ENCODE data around the gene CACNA2D3.

The CACNA2D3 gene

DNA sequence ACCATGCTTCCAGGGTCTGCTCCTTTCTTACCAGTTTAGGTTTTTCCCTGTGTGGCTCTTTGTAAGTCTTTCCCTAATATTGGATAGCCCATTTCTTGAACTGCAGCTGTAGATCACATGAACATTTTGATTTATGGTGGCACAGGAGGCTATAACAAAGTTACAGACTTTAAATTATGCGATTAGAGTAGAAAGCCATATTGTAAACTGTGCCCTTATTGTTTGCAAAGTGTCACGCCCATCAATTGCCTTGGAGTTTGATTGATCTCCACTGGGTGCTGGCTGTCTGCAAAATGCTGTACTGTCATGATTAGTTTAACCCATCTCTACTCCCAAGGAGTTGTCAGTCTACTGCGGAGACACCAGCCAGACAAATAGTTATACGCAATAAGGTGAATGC, 110.3 kb downstream of the CACNA2D3 start:
- intact Hi-C loops (cut with micrococcal nuclease), result no loop called here

DNA sequence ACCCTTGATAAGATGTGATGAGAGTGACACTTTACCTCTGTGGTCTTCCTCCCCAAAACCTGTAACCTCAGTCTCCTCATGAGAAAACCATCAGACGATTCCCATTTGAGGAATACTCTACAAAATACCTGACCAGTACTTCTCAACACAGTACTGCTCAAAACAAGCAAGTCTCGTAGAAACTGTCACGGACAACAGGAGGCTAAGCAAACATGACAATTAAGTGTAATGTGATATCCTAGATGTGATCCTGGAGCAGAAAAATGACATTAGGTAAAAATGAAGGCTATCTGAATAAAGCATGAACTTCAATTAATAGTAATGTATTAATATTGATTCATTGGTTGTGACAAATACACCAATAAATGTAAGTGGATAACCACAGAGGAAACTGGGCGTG, 113.6 kb downstream of the CACNA2D3 start:
- no peaks in the 10 kb centered on the region for H3K36me3 Mint-ChIP-seq (ENCODE audit: low read depth)
- intact Hi-C loops (cut with micrococcal nuclease), result no loop called here

More for the DNA sequence above, 110.3 kb downstream of the CACNA2D3 start:
- peaks cover 2% of the 10 kb centered on the region for H3K27me3 Mint-ChIP-seq
- H3K4me1 Mint-ChIP-seq (ENCODE audit: low read depth), result no peaks in the 10 kb centered on the region
- no peaks in the 10 kb centered on the region for H3K36me3 Mint-ChIP-seq (ENCODE audit: low read depth)
- no peak overlapping the region for H3K27ac Mint-ChIP-seq
- H3K4me3 Mint-ChIP-seq, result no peak overlapping the region
- H3K9me3 Mint-ChIP-seq, result no peaks in the 10 kb centered on the region

DNA sequence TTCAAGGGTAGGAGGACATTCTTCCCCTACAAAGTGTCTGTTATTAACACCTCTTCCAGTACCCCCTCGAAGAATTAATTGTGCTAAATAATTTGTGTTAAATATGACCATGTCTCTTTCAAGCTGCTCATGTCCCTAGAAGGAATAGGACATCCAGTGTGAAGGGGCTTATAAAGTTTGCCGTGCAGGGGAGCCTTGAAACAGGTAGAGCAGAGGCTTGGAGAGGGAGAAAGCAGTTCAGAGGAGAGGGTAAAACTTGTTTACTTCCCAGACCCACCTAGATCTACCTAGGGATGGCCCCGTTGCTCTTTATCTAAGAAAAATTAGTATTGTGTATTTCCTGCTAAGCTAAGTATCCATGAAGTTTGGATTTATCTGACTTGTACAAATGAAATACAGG, 114.8 kb downstream of the CACNA2D3 start:
- Mint-ChIP-seq H3K27ac (no peak overlapping the region), H3K27me3 (peaks cover 3% of the 10 kb centered on the region), H3K4me1 (ENCODE audit: low read depth) (no peaks in the 10 kb centered on the region), H3K36me3 (ENCODE audit: low read depth) (no peaks in the 10 kb centered on the region), H3K4me3 (no peak overlapping the region), H3K9me3 (no peaks in the 10 kb centered on the region)
- intact Hi-C loops (cut with micrococcal nuclease), result no loop called here

More for the DNA sequence above, 113.6 kb downstream of the CACNA2D3 start:
- Mint-ChIP-seq H3K27me3 (peaks cover 3% of the 10 kb centered on the region), H3K27ac (no peak overlapping the region), H3K4me1 (ENCODE audit: low read depth) (no peaks in the 10 kb centered on the region), H3K4me3 (no peak overlapping the region), H3K9me3 (no peaks in the 10 kb centered on the region)

DNA sequence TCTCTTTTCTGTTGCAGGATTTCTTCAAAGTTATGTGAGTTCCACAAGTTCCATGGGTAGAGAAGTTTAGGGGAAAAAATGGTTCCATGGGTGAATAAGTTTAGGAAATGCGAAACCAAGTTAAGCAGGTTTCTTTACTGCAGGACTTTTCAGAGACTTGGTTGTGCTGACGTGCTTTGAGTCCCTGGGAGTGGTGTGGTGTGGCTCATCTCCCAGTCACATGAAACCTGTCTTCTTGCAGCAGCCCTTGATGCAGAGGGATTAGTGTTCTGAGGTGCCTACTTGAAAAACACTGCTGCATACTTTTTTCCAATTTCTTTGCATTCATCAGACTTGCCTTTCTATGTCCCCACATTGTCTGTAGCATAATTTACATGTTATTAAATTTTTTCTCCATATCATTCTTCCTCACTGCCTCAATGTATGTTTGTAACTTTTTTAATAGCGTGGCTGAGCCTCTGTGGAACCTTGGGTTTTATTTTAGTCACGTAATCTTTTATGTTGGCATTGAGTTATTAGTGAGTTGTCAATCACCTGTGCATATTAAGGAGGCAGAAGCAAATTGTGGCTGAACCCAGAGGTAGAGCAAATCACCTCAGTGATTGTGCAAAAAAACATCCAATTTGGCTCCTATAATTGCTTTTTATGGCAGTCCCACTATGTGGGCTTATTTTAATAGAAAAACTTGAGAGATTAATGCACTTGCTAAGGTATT, 115.6 kb downstream of the CACNA2D3 start:
- no peaks in the 10 kb centered on the region for H3K9me3 Mint-ChIP-seq
- H3K36me3 Mint-ChIP-seq (ENCODE audit: low read depth), result no peaks in the 10 kb centered on the region
- no peak overlapping the region for H3K4me3 Mint-ChIP-seq
- H3K27ac Mint-ChIP-seq, result no peak overlapping the region
- H3K4me1 Mint-ChIP-seq (ENCODE audit: low read depth), result no peaks in the 10 kb centered on the region
- H3K27me3 Mint-ChIP-seq, result peaks cover 3% of the 10 kb centered on the region
- intact Hi-C loops (cut with micrococcal nuclease), result no loop called here

DNA sequence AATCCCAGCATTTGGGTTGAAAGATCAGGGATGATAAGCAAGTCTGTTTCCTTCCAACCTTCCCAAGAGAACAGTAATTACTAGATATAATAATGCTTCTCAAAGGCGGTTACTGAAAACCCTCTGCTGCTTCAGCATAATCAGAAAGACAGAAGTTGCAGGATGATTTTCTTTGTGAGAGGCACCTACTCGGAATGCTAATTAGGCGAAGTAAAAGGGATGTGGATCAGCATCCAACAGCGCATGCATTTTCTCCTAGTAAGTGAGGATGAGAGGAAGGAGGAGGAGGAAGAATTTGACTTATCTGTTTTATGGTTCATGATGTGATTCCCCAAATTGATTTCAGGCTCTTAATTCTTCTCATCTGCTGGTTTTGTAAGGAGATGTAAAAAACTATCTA, 118.0 kb downstream of the CACNA2D3 start:
- H3K4me1 Mint-ChIP-seq (ENCODE audit: low read depth), result no peaks in the 10 kb centered on the region
- H3K9me3 Mint-ChIP-seq, result no peaks in the 10 kb centered on the region
- H3K27me3 Mint-ChIP-seq, result peaks cover 1% of the 10 kb centered on the region
- intact Hi-C loops (cut with micrococcal nuclease), result no loop called here
- H3K27ac Mint-ChIP-seq, result no peak overlapping the region
- H3K4me3 Mint-ChIP-seq, result no peak overlapping the region
- H3K36me3 Mint-ChIP-seq (ENCODE audit: low read depth), result no peaks in the 10 kb centered on the region

DNA sequence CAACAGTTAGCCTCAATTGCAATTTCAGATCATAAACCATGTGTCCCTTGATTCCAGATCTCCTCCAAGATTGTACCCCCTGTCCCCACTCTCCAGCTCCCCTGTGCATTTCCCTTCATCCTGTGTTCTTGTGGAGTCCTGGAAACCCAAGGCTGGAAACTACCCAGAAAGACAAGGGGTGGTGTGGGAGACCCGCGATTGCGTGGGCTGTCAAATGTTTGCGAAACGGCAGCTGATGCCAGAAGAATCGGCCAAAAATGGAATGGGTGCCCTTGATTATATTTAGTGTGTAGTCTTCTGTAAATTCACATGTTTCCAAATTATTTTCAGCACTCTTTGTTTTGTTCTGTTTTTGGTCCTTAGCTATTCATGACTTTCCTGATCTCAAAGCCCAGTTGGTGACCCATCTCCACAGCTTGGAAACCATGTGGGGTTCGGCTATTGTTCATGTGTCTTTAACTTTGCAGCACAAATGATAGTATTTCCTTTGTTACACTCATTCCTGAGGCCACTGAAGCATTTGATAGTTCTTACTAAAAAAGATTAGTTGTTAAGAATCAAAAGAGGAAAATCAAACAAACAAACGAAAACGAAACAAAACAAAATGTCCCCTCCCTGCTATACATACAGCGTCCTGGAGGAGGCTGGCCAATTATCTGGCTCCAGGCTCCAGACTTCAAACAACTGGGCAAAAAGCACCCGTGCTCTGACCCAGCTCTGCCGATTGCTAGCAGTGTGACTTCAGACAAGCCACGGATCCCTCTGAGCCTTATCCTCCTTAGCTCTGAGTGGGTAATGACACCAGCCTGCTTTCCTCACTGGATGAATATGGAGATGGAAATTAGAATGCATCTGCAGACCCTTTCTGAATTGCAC, 120.9 kb downstream of the CACNA2D3 start:
- H3K4me3 Mint-ChIP-seq, result no peak overlapping the region

DNA sequence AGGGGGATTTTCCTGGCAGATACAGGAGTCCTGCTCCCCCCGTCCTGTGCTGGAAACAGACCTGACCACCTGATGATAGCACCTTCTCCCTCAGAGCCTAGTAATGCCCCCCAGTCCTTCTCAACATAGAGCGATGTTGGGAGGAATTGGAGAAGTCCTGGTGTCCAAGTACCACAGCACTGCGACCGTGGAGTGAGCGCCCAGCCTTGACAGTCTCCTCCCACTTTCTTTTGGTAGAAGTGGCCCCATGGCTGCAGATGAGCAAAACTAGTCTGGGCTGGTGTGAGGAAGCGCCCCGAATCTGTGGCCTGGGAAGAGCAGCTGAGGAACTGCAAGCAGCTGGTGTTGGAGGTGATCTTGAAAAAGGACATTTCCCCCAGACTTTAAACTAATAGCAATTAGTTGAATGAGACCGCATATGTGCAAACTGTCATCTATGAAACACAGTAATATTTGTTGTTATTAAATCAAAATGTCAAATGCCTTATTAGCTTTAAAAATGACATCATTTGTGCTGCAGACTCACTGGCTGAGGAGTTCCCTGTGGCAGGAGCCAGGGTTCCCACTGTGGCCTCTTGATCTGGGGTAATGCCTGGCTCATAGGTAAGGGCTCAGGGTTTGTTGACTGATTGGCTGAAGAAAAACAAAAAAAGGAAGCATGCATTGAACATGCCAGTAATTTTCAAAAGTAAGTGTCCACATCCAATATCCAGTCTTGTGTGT, 121.8 kb downstream of the CACNA2D3 start:
- no peak overlapping the region for H3K4me3 Mint-ChIP-seq
- no peaks in the 10 kb centered on the region for H3K27me3 Mint-ChIP-seq

More for the DNA sequence above, 120.9 kb downstream of the CACNA2D3 start:
- no peaks in the 10 kb centered on the region for H3K36me3 Mint-ChIP-seq (ENCODE audit: low read depth)
- no peaks in the 10 kb centered on the region for H3K4me1 Mint-ChIP-seq (ENCODE audit: low read depth)
- H3K27ac Mint-ChIP-seq, result no peak overlapping the region
- H3K27me3 Mint-ChIP-seq, result no peaks in the 10 kb centered on the region
- H3K9me3 Mint-ChIP-seq, result peaks cover 17% of the 10 kb centered on the region
- intact Hi-C loops (cut with micrococcal nuclease), result no loop called here

DNA sequence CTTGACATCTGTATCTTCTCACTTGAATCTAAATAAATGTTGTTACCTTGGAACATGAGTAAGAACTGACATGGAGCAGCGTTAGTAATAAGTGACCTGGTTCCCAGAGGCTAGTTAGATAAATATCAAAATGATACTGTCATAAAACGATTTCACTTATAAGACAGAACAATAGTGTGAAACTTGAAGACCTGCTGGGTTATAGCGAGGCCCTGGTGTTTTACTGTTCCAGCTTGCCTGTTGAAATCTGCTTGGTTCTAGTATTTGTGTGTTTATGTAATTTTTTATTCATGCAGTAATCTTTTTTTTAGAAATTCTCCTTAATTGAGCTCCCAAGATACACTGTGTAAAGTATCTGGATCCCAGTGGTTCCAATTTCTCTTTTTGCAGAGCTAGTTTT, 129.4 kb downstream of the CACNA2D3 start:
- Mint-ChIP-seq H3K36me3 (ENCODE audit: low read depth) (no peaks in the 10 kb centered on the region), H3K27ac (no peak overlapping the region), H3K4me3 (no peak overlapping the region), H3K9me3 (peaks cover 4% of the 10 kb centered on the region), H3K4me1 (ENCODE audit: low read depth) (no peaks in the 10 kb centered on the region), H3K27me3 (peaks cover 11% of the 10 kb centered on the region)
- intact Hi-C loops (cut with micrococcal nuclease), result no loop called here

More for the DNA sequence above, 121.8 kb downstream of the CACNA2D3 start:
- intact Hi-C loops (cut with micrococcal nuclease), result no loop called here
- H3K4me1 Mint-ChIP-seq (ENCODE audit: low read depth), result no peaks in the 10 kb centered on the region
- H3K9me3 Mint-ChIP-seq, result peaks cover 17% of the 10 kb centered on the region
- H3K27ac Mint-ChIP-seq, result no peak overlapping the region
- no peaks in the 10 kb centered on the region for H3K36me3 Mint-ChIP-seq (ENCODE audit: low read depth)

DNA sequence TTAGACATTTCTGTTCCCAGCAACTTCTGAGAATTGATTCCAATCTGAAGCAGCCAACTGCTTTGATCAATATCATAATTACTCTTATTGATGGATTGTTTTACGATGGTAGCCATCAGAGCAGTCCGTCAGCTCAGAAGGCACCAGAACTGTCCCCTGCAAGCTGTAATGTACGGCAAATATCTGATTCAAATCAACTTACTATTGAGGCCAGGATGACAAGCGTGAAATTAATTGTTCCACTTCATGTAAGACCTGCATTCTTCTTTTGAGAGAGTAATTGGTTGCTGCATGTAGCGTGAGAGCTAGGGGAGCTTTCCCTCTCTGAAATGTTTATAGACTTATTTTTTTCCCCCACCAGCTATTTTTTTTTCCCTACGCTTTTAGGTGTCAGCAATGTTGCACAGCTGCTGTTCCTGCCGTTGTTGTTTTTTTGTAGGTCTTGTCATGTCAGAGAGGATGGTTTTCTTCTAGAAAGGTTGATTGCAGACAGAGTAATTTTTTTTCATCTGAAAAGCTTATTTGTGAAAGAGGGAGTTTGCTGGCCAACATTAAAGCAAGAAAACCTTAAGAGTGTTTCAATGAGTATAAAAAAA, 134.9 kb downstream of the CACNA2D3 start:
- Mint-ChIP-seq H3K9me3 (peaks cover 9% of the 10 kb centered on the region), H3K4me3 (no peak overlapping the region), H3K4me1 (ENCODE audit: low read depth) (peaks cover 9% of the 10 kb centered on the region), H3K27me3 (peaks cover 36% of the 10 kb centered on the region), H3K36me3 (ENCODE audit: low read depth) (no peaks in the 10 kb centered on the region), H3K27ac (no peak overlapping the region)
- intact Hi-C loops (cut with micrococcal nuclease), result no loop called here

DNA sequence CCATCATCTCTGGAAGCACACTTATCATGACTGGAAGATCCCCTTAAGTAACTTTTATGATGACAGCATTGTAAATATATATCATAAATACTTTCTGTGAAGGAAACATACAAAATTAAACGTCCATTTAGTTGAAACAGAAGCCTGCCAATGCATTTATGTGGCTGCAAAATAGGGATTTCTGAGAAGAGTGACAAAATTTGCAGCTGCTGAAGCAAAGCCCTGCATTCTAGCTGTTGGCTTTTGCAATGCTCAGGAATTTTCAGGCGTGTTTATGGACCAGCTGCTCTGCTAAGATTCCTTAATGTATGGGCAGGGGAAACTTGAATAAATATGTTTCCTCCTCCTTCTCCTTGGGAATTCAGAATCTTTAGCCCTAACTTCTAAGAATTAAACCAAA, 137.3 kb downstream of the CACNA2D3 start:
- Mint-ChIP-seq H3K27me3 (peaks cover 30% of the 10 kb centered on the region), H3K36me3 (ENCODE audit: low read depth) (no peaks in the 10 kb centered on the region), H3K9me3 (peaks cover 9% of the 10 kb centered on the region), H3K4me1 (ENCODE audit: low read depth) (peaks cover 23% of the 10 kb centered on the region), H3K27ac (no peak overlapping the region), H3K4me3 (no peak overlapping the region)
- intact Hi-C loops (cut with micrococcal nuclease), result no loop called here

DNA sequence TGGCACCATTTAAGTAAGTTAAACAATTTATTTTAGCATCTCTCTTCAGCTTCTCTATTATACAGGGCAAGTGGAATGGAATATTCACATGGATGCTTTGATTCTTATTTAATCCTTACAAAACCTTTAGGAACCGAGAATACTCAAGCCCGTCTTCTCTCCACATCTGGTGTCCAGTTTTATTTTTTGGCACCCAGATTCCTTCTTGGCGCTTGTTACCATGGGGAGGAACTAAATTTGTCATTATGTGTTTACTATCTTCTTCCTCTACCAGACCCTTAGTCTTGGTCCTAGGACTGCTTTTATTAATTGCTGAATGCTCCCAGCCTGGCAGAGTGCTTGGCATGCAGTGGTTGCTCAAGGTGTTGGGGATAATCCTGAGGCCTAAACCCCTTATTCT, 138.8 kb downstream of the CACNA2D3 start:
- intact Hi-C loops (cut with micrococcal nuclease), result no loop called here

DNA sequence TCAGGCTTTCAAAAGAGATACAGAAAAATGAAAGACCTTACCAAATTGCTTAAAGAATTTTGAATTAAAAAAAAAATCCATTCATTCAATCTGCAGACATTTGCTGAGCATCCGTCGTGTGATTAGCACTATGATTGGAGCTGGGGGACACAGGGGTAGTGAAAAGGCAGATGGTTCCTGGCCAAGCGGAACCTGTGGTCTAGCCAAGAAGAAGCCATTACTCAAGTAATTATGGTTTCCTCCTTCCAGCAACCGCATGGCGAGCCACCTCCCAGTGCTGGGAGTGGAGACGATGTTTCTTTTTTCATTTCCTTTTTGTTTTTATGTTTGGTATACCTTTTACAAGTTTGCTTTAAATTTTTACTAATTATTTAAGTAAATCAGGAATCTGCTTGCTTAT, 140.2 kb downstream of the CACNA2D3 start:
- Mint-ChIP-seq H3K4me1 (ENCODE audit: low read depth) (peaks cover 23% of the 10 kb centered on the region), H3K9me3 (peaks cover 9% of the 10 kb centered on the region), H3K36me3 (ENCODE audit: low read depth) (no peaks in the 10 kb centered on the region), H3K27me3 (peaks cover 25% of the 10 kb centered on the region), H3K27ac (no peak overlapping the region), H3K4me3 (no peak overlapping the region)
- intact Hi-C loops (cut with micrococcal nuclease), result no loop called here

More for the DNA sequence above, 138.8 kb downstream of the CACNA2D3 start:
- Mint-ChIP-seq H3K27me3 (peaks cover 27% of the 10 kb centered on the region), H3K36me3 (ENCODE audit: low read depth) (no peaks in the 10 kb centered on the region), H3K9me3 (peaks cover 9% of the 10 kb centered on the region), H3K27ac (no peak overlapping the region), H3K4me3 (no peak overlapping the region), H3K4me1 (ENCODE audit: low read depth) (peaks cover 23% of the 10 kb centered on the region)

DNA sequence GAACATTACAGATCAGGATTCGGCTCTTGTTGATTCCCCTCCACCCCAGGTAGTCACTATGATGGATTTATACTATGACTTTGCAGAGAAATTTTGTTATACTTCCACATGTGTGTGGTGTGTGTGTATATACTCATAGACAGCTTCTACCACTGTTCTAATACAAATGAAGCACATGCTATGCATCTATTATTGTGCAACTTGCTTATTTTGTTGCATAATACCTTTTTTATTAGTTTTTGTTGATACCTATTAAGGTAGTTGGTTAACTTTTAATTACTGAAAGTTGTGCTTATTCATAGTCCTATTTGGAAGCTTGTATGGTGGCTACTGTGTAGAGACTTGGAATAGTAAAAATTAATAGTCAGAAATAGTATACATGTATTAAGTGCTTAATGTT, 140.6 kb downstream of the CACNA2D3 start:
- Mint-ChIP-seq H3K27me3 (peaks cover 25% of the 10 kb centered on the region), H3K27ac (no peak overlapping the region), H3K4me1 (ENCODE audit: low read depth) (peaks cover 23% of the 10 kb centered on the region)

More for the DNA sequence above, 140.6 kb downstream of the CACNA2D3 start:
- intact Hi-C loops (cut with micrococcal nuclease), result no loop called here
- Mint-ChIP-seq H3K36me3 (ENCODE audit: low read depth) (no peaks in the 10 kb centered on the region), H3K4me3 (no peak overlapping the region), H3K9me3 (peaks cover 9% of the 10 kb centered on the region)

Data from dendritic cell treated with granulocyte-macrophage colony-stimulating factor and Interleukin-4, amounts not matched to agents 40 ng/mL and 50 ng/mL, for 4 days (primary cell).